A549 (cell line): ENCODE measurements around the gene TRMT44. TPM values are rescaled to one million over a fixed set of nuclear protein-coding genes. Genes with fewer than 3 reads are reported as not detected.

ENCODE experiments used
- ATAC-seq, 2 experiments: fragments of 200-7000 bp in 1 of 2; fragments of >200 bp in 1 of 2; cut with Nextera tagmentation in 1 of 2; cut with Tn5 transposase in 1 of 2; 3 replicates each; pipeline versions ENCODE4 v1.8.0 to v1.9.1; 2018 to 2020; ENCODE audit warnings: mild to moderate bottlenecking in 1 of 2, moderate library complexity in 1 of 2
- CTCF ChIA-PET: fragments of 300-600 bp; sonication (Branson Sonifier 250); formaldehyde crosslinking; extraction: SDS; loops from one replicate; lab custom pipeline; 2021; ENCODE audit warnings: antibody characterized with exemption, inconsistent platforms; lab: Yijun Ruan, JAX
- POLR2A ChIA-PET: fragments of 350-600 bp; formaldehyde crosslinking; extraction: SDS; loops from one replicate; lab custom pipeline; 2021; ENCODE audit warnings: antibody characterized with exemption, inconsistent platforms; lab: Yijun Ruan, JAX
- DNase-seq, 2 experiments: peaks; one replicate each; pipeline versions ENCODE4 v3.0.0 to v3.0.0-alpha.2; 2011 to 2016; ENCODE audit warnings: low read depth in 1 of 2, low spot score in 1 of 2
- FAIRE-seq: peaks from 2 replicates; lab custom pipeline; 2011; peaks lifted over from hg19 to GRCh38; lab: Jason Lieb, UNC
- H3K27ac ChIP-seq, 2 experiments: fragments of >200 bp; sonication (Bioruptor Twin); formaldehyde crosslinking; 3 replicates each; pipeline ENCODE4 v1.5.1; 2016 to 2017
- H3K4me1 ChIP-seq: fragments of >200 bp; sonication (Bioruptor Twin); formaldehyde crosslinking; 3 replicates; pipeline ENCODE4 v1.6.1; 2016
- H3K4me2 ChIP-seq: fragments of >200 bp; sonication (Bioruptor Twin); formaldehyde crosslinking; 3 replicates; pipeline ENCODE4 v1.6.1; 2016
- H3K4me3 ChIP-seq: fragments of >200 bp; sonication (Bioruptor Twin); formaldehyde crosslinking; 3 replicates; pipeline ENCODE4 v1.5.1; 2016
- H3K9me3 ChIP-seq: fragments of >200 bp; sonication (Bioruptor Twin); formaldehyde crosslinking; 3 replicates; pipeline ENCODE4 v1.6.1; 2016
- CBX2 ChIP-seq: fragments of 200-600 bp; sonication (generic); IDR thresholded peaks from 2 replicates; pipeline ENCODE4 v1.6.1; 2016; ENCODE audit warnings: low read depth, mild to moderate bottlenecking, borderline replicate concordance
- CBX8 ChIP-seq: fragments of 200-600 bp; sonication (generic); IDR thresholded peaks from 2 replicates; pipeline ENCODE4 v1.6.1; 2016
- CHD2 ChIP-seq: fragments of 150-350 bp; IDR thresholded peaks from 2 replicates; pipeline ENCODE4 v1.6.1; 2014; ENCODE audit warnings: low read length; ENCODE audit not compliant: partially characterized antibody
- CHD4 ChIP-seq: fragments of 200-600 bp; sonication (generic); IDR thresholded peaks from 2 replicates; pipeline ENCODE4 v1.6.1; 2016; ENCODE audit warnings: antibody characterized with exemption, mild to moderate bottlenecking, borderline replicate concordance
- EHMT2 ChIP-seq: fragments of 200-600 bp; sonication (generic); IDR thresholded peaks from 2 replicates; pipeline ENCODE4 v1.6.1; 2016; ENCODE audit warnings: antibody characterized with exemption, low read depth, mild to moderate bottlenecking, moderate library complexity
- HDAC2 ChIP-seq: fragments of 200-600 bp; sonication (generic); IDR thresholded peaks from 2 replicates; pipeline ENCODE4 v1.6.1; 2016
- HOXA7 ChIP-seq: fragments of 250-450 bp; sonication (Bioruptor Pico); IDR thresholded peaks from 2 replicates; pipeline ENCODE4 v1.5.0; 2020; ENCODE audit warnings: mild to moderate bottlenecking, moderate library complexity
- JUN ChIP-seq, 2 experiments: fragments of >200 bp; sonication (Bioruptor Twin); formaldehyde crosslinking; IDR thresholded peaks; 2 replicates in 1 of 2; 3 replicates in 1 of 2; pipeline ENCODE4 v1.6.1; 2016 to 2017
- JUNB ChIP-seq: fragments of >200 bp; sonication (Bioruptor Twin); formaldehyde crosslinking; IDR thresholded peaks from 2 replicates; pipeline ENCODE4 v1.6.1; 2016
- KDM5A ChIP-seq: fragments of 200-600 bp; sonication (generic); IDR thresholded peaks from 2 replicates; pipeline ENCODE4 v1.6.1; 2016; ENCODE audit warnings: antibody characterized with exemption, mild to moderate bottlenecking
- NPAS2 ChIP-seq: fragments of 250-450 bp; sonication (Bioruptor Pico); IDR thresholded peaks from 2 replicates; pipeline ENCODE4 v1.8.0; 2022; ENCODE audit warnings: mild to moderate bottlenecking, moderate library complexity, borderline replicate concordance
- PHF8 ChIP-seq: fragments of 200-600 bp; sonication (generic); IDR thresholded peaks from 2 replicates; pipeline ENCODE4 v1.6.1; 2016; ENCODE audit warnings: low read depth, mild to moderate bottlenecking, antibody characterized with exemption, moderate library complexity, borderline replicate concordance
- RAD21 ChIP-seq, 2 experiments: fragments of >200 bp in 1 of 2; sonication (Bioruptor Twin) in 1 of 2; formaldehyde crosslinking in 1 of 2; IDR thresholded peaks in 1 of 2; conservative IDR thresholded peaks in 1 of 2; 2 replicates in 1 of 2; 3 replicates in 1 of 2; pipeline ENCODE4 v1.6.1; 2012 to 2018; ENCODE audit warnings: inconsistent platforms in 1 of 2
- RARB ChIP-seq: fragments of 250-450 bp; sonication (Bioruptor Pico); IDR thresholded peaks from 2 replicates; pipeline ENCODE4 v1.8.0; 2021; ENCODE audit warnings: mild to moderate bottlenecking, moderate library complexity
- SREBF2 ChIP-seq: fragments of 450-650 bp; IDR thresholded peaks from 2 replicates; pipeline ENCODE4 v1.6.1; 2014; ENCODE audit warnings: mild to moderate bottlenecking, moderate library complexity
- TFCP2L1 ChIP-seq: fragments of 250-450 bp; sonication (Bioruptor Pico); IDR thresholded peaks from 2 replicates; pipeline ENCODE4 v1.5.0; 2021; ENCODE audit warnings: mild to moderate bottlenecking
- WGBS: methylation state at CpG from one replicate; pipeline ENCODE4 v1.1.6; 2017; ENCODE audit errors: missing lambda C conversion rate; 5-methylcytosine and 5-hydroxymethylcytosine counted together
- polyA plus RNA-seq, 4 experiments: library from polyadenylated mRNA; depleted of rRNA in 3 of 4; stranded (reverse); fragments of >200 nt; fragmentation: RNase III in 1 of 4; extraction: RNeasy Plus Mini Kit Qiagen cat#74134 plus additional on column Dnase treatment in 1 of 4; gene quantifications; 2 replicates in 3 of 4; 3 replicates in 1 of 4; pipeline ENCODE4 v1.2.3, GENCODE V29; 2011 to 2017
- TF ChIP-seq, protein P1 (sequence below): fragments of >200 bp; sonication (Bioruptor Twin); formaldehyde crosslinking; IDR thresholded peaks from 2 replicates; pipeline ENCODE4 v1.6.1; 2016
- TF ChIP-seq, protein P2 (sequence below): IDR thresholded peaks from 2 replicates; pipeline ENCODE4 v1.6.1; 2012; ENCODE audit warnings: low read depth, borderline replicate concordance
- TF ChIP-seq, protein P3 (sequence below): IDR thresholded peaks from 2 replicates; pipeline ENCODE4 v1.6.1; 2012
- TF ChIP-seq, protein P4 (sequence below): fragments of 250-450 bp; sonication (Bioruptor Pico); IDR thresholded peaks from 2 replicates; pipeline ENCODE4 v1.5.0; 2020; ENCODE audit warnings: low read depth, mild to moderate bottlenecking, moderate library complexity
- TF ChIP-seq, protein P5 (sequence below): fragments of 450-650 bp; IDR thresholded peaks from 2 replicates; pipeline ENCODE4 v1.6.1; 2014; ENCODE audit warnings: antibody characterized with exemption
- TF ChIP-seq, protein P6 (sequence below): fragments of >200 bp; sonication (Bioruptor Twin); formaldehyde crosslinking; IDR thresholded peaks from 3 replicates; pipeline ENCODE4 v1.6.1; 2016

TRMT44 gene
- polyA plus RNA-seq, 2 of the 4 experiments (the other 2 are of a cell fraction) = 5.0 to 7.0 TPM

DNA sequence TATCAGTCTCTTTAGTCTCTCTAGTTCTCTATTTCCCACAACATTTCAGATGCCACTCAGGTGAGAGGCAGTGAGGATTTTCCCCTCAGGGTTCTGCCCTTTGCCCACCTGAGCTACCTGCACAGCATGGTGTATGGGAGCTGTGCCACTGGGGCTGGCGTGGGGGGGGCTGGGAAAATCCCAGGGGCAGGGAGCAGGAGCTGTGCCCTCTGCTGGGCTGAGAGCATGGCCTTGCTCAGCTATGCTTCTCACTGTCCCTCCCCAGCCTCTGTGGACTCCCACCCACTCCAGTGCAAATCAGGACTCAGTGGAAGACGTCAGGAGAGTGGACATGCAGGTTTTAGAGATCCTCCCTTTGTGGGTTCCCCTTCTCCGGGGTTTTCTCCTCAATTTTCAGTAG is 57.2 kb downstream of the TRMT44 start:
- ATAC-seq (no peak), DNase-seq (no peak)

DNA sequence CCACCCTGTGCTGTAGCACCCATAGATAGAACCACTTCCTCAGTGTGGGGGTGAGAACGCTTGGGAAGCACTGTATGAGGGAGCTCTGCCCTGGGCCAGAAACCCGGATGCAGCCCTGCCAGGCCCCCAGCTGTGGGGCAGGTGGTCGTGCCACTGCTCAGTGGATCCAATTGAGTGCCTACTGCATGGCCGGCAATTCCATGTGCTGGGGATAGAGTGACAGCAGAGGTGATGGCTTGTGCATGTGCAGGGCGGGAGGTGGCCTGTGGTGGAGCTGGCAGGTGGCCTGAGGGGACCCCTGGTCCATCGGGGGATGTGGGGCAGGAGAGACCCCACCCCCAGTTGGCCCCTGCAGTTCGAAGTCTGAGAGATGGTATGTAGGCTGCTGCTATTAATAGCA is 60.4 kb downstream of the TRMT44 start:
- ChIA-PET CTCF (interaction anchor here (1.2 to 1.3 kb wide), 3 partner anchors 32 to 86 kb away, joined by 5 to 6 read pairs (median 5); no protein-coding TSS in a partner anchor), POLR2A (no interaction called here)
- DNase-seq (no peak), FAIRE-seq (no peak), ATAC-seq (no peak)
- no peak overlapping the region for H3K27ac ChIP-seq
- peaks cover 3% of the 10 kb centered on the region; the same call in 1 of the 3 replicates for H3K9me3 ChIP-seq
- no peak overlapping the region for H3K4me2 ChIP-seq
- H3K4me1 ChIP-seq = no peaks in the 10 kb centered on the region
- TF ChIP-seq HOXA7 (CRISPR knock-in tag) = no peak
- TF ChIP-seq EHMT2 = no peak
- TF ChIP-seq, protein P1, sequence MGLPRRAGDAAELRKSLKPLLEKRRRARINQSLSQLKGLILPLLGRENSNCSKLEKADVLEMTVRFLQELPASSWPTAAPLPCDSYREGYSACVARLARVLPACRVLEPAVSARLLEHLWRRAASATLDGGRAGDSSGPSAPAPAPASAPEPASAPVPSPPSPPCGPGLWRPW = no peak
- no peak overlapping the region for H3K4me3 ChIP-seq
- WGBS = no CpG with 5 or more reads among the region's 7 CpGs

More for the DNA sequence above, 57.2 kb downstream of the TRMT44 start:
- CTCF ChIA-PET = interaction anchor here (0.7 kb wide), 1 partner anchor 29 kb away, joined by 3 read pairs; no protein-coding TSS in a partner anchor
- TF ChIP-seq CBX8 = no peak
- TF ChIP-seq, protein P2, sequence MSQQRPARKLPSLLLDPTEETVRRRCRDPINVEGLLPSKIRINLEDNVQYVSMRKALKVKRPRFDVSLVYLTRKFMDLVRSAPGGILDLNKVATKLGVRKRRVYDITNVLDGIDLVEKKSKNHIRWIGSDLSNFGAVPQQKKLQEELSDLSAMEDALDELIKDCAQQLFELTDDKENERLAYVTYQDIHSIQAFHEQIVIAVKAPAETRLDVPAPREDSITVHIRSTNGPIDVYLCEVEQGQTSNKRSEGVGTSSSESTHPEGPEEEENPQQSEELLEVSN = no peak
- TF ChIP-seq, all 56 proteins: peak for 0
- Histone ChIP-seq H3K4me1 (no peaks in the 10 kb centered on the region), H3K27ac (no peak overlapping the region), H3K4me3 (no peak overlapping the region), H3K9me3 (peaks cover 3% of the 10 kb centered on the region; the same call in 1 of the 3 replicates), H3K4me2 (no peak overlapping the region)
- POLR2A ChIA-PET = no interaction called here
- 11% methylated on average over 2 of the region's 3 CpGs for WGBS
- FAIRE-seq = no peak

DNA sequence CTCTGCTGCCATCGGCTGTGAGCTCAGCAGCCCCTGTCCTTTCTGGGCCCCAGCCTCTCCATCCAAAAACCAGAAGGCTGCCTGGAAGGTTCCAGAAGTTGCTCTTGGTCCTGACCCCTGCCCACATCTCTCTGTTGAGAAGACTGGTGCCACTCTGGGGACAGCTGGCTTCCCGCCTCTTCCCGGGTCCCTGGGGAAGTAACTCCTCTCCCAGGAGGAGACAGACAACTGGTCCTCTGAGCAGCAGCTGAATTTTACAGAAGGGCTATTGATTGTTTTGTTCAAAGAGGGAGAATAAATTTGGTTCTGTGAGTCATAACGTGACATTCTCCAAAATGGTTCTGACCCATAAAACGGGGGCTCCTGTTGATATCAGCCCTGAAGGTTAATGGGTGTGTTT is 61.2 kb downstream of the TRMT44 start:
- H3K4me1 ChIP-seq = no peaks in the 10 kb centered on the region
- no peak overlapping the region for H3K27ac ChIP-seq
- WGBS = 52% methylated on average over 5 of the region's 5 CpGs
- H3K4me2 ChIP-seq = no peak overlapping the region
- H3K9me3 ChIP-seq = peaks cover 3% of the 10 kb centered on the region; the same call in 1 of the 3 replicates
- no peak for ATAC-seq
- no peak overlapping the region for H3K4me3 ChIP-seq
- FAIRE-seq = no peak
- CTCF ChIA-PET = interaction anchor here (1.2 to 1.3 kb wide), 2 partner anchors 33 to 85 kb away, joined by 5 read pairs; no protein-coding TSS in a partner anchor
- no peak for DNase-seq
- TF ChIP-seq CHD2 (no peak), RARB (CRISPR knock-in tag) (no peak), HDAC2 (no peak), SREBF2 (no peak), KDM5A (no peak), NPAS2 (CRISPR knock-in tag) (no peak), JUNB (no peak), JUN (IDR thresholded peaks at IDR 0.05) (no peak), CHD4 (no peak), PHF8 (no peak), RAD21 (conservative IDR thresholded peaks at IDR 0.05 in 1 of 2, IDR thresholded peaks at IDR 0.05 in 1 of 2) (no peak), TFCP2L1 (CRISPR knock-in tag) (no peak), CBX2 (no peak)
- TF ChIP-seq, protein P3, sequence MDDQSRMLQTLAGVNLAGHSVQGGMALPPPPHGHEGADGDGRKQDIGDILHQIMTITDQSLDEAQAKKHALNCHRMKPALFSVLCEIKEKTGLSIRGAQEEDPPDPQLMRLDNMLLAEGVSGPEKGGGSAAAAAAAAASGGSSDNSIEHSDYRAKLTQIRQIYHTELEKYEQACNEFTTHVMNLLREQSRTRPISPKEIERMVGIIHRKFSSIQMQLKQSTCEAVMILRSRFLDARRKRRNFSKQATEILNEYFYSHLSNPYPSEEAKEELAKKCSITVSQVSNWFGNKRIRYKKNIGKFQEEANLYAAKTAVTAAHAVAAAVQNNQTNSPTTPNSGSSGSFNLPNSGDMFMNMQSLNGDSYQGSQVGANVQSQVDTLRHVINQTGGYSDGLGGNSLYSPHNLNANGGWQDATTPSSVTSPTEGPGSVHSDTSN = no peak
- TF ChIP-seq, protein P2 = no peak
- TF ChIP-seq, protein P4, sequence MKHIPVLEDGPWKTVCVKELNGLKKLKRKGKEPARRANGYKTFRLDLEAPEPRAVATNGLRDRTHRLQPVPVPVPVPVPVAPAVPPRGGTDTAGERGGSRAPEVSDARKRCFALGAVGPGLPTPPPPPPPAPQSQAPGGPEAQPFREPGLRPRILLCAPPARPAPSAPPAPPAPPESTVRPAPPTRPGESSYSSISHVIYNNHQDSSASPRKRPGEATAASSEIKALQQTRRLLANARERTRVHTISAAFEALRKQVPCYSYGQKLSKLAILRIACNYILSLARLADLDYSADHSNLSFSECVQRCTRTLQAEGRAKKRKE = no peak
- TF ChIP-seq, protein P5, sequence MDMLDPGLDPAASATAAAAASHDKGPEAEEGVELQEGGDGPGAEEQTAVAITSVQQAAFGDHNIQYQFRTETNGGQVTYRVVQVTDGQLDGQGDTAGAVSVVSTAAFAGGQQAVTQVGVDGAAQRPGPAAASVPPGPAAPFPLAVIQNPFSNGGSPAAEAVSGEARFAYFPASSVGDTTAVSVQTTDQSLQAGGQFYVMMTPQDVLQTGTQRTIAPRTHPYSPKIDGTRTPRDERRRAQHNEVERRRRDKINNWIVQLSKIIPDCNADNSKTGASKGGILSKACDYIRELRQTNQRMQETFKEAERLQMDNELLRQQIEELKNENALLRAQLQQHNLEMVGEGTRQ = no peak
- TF ChIP-seq, protein P6, sequence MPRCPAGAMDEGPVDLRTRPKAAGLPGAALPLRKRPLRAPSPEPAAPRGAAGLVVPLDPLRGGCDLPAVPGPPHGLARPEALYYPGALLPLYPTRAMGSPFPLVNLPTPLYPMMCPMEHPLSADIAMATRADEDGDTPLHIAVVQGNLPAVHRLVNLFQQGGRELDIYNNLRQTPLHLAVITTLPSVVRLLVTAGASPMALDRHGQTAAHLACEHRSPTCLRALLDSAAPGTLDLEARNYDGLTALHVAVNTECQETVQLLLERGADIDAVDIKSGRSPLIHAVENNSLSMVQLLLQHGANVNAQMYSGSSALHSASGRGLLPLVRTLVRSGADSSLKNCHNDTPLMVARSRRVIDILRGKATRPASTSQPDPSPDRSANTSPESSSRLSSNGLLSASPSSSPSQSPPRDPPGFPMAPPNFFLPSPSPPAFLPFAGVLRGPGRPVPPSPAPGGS = no peak
- POLR2A ChIA-PET = no interaction called here
